ENCODE data around the gene MCFD2.

The MCFD2 gene

GRCh38 chr2:46874236-46874929 lies 41.2 kb downstream of the MCFD2 start:
- peak in 1 of 2 donors; percentile 31 for DNase-seq
- peaks cover 11% of the 10 kb centered on the region for H3K9me3 ChIP-seq (ENCODE audit: insufficient read depth, low read depth, low read length)
- H3K4me1 ChIP-seq (ENCODE audit: control insufficient read depth in 1 of 2, insufficient read depth in 2 of 2, low read length in 2 of 2) = peaks cover 16 to 22% of the 10 kb centered on the region in 2 experiments
- peak overlapping the region; percentile 86 for H4K91ac ChIP-seq (ENCODE audit: low read depth, low read length)
- no peak overlapping the region for H2AFZ ChIP-seq (ENCODE audit: insufficient read depth, low read length, poor library complexity)
- peaks cover 23% of the 10 kb centered on the region for H3K79me1 ChIP-seq (ENCODE audit: low read length)
- peak overlapping the region; percentile 76 for H2BK12ac ChIP-seq (ENCODE audit: low read length)
- H4K12ac ChIP-seq (ENCODE audit: low read depth, low read length) = no peak overlapping the region
- WGBS (ENCODE audit: extremely low coverage, insufficient coverage, insufficient read length) = no CpG with 5 or more reads among the region's 10 CpGs
- H2BK5ac ChIP-seq (ENCODE audit: low read depth, low read length, poor library complexity) = peak overlapping the region; percentile 51
- H3K27me3 ChIP-seq (ENCODE audit: insufficient read depth, low read length) = no peaks in the 10 kb centered on the region
- H3K14ac ChIP-seq (ENCODE audit: low read length) = peak overlapping the region; percentile 44
- no peaks in the 10 kb centered on the region for H3K36me3 ChIP-seq (ENCODE audit: control insufficient read depth in 1 of 2, insufficient read depth in 2 of 2, low read length in 2 of 2)
- peak overlapping the region; percentile 45 for H3K18ac ChIP-seq (ENCODE audit: low read length)
- H3K4me3 ChIP-seq (ENCODE audit: low read depth, low read length) = no peak overlapping the region
- no peak overlapping the region for H3K27ac ChIP-seq (ENCODE audit: low read depth, low read length)
- H3K23ac ChIP-seq (ENCODE audit: low read length) = no peak overlapping the region
- peak overlapping the region; percentile 27 for H4K8ac ChIP-seq (ENCODE audit: low read depth, low read length)
- peak overlapping the region; percentile 73 for H2AK5ac ChIP-seq (ENCODE audit: low read length)
- H2BK120ac ChIP-seq (ENCODE audit: insufficient read depth, low read length, poor library complexity) = peak overlapping the region; percentile 60
- no peak overlapping the region for H3K4ac ChIP-seq (ENCODE audit: low read depth, low read length)
- H3K9ac ChIP-seq (ENCODE audit: low read length) = no peak overlapping the region
- H3K4me2 ChIP-seq (ENCODE audit: low read length) = no peak overlapping the region
- H3K79me2 ChIP-seq (ENCODE audit: control insufficient read depth, insufficient read depth, low read length, poor library complexity) = peaks cover 2% of the 10 kb centered on the region

GRCh38 chr2:46873604-46874068 lies 42.0 kb downstream of the MCFD2 start:
- H2BK5ac ChIP-seq (ENCODE audit: low read depth, low read length, poor library complexity) = peak overlapping the region; percentile 55
- H3K18ac ChIP-seq (ENCODE audit: low read length) = no peak overlapping the region
- H3K4me2 ChIP-seq (ENCODE audit: low read length) = no peak overlapping the region
- no peak overlapping the region for H2AK5ac ChIP-seq (ENCODE audit: low read length)
- peak; percentile 85 to 86 for DNase-seq
- H3K4me1 ChIP-seq (ENCODE audit: control insufficient read depth in 1 of 2, insufficient read depth in 2 of 2, low read length in 2 of 2) = peaks cover 16 to 22% of the 10 kb centered on the region in 2 experiments
- peaks cover 11% of the 10 kb centered on the region for H3K9me3 ChIP-seq (ENCODE audit: insufficient read depth, low read depth, low read length)
- no peak overlapping the region for H3K4me3 ChIP-seq (ENCODE audit: low read depth, low read length)
- no peak overlapping the region for H2AFZ ChIP-seq (ENCODE audit: insufficient read depth, low read length, poor library complexity)
- H3K14ac ChIP-seq (ENCODE audit: low read length) = no peak overlapping the region
- no peak overlapping the region for H2BK12ac ChIP-seq (ENCODE audit: low read length)
- no CpG with 5 or more reads among the region's 5 CpGs for WGBS (ENCODE audit: extremely low coverage, insufficient coverage, insufficient read length)
- peak overlapping the region; percentile 35 for H3K27ac ChIP-seq (ENCODE audit: low read depth, low read length)
- H3K27me3 ChIP-seq (ENCODE audit: insufficient read depth, low read length) = no peaks in the 10 kb centered on the region
- no peak overlapping the region for H4K12ac ChIP-seq (ENCODE audit: low read depth, low read length)
- no peak overlapping the region for H3K23ac ChIP-seq (ENCODE audit: low read length)
- no peaks in the 10 kb centered on the region for H3K36me3 ChIP-seq (ENCODE audit: control insufficient read depth in 1 of 2, insufficient read depth in 2 of 2, low read length in 2 of 2)
- no peak overlapping the region for H4K8ac ChIP-seq (ENCODE audit: low read depth, low read length)
- H3K79me2 ChIP-seq (ENCODE audit: control insufficient read depth, insufficient read depth, low read length, poor library complexity) = peaks cover 2% of the 10 kb centered on the region
- no peak overlapping the region for H3K9ac ChIP-seq (ENCODE audit: low read length)
- H2BK120ac ChIP-seq (ENCODE audit: insufficient read depth, low read length, poor library complexity) = peak overlapping the region; percentile 87
- H3K4ac ChIP-seq (ENCODE audit: low read depth, low read length) = no peak overlapping the region
- peak overlapping the region; percentile 86 for H4K91ac ChIP-seq (ENCODE audit: low read depth, low read length)
- H3K79me1 ChIP-seq (ENCODE audit: low read length) = peaks cover 23% of the 10 kb centered on the region

- H2BK5ac ChIP-seq (ENCODE audit: low read depth, low read length, poor library complexity) = peak overlapping the region; percentile 55
- H3K18ac ChIP-seq (ENCODE audit: low read length) = peak overlapping the region; percentile 58
- H3K4me2 ChIP-seq (ENCODE audit: low read length) = no peak overlapping the region
- H3K36me3 ChIP-seq (ENCODE audit: control insufficient read depth in 1 of 2, insufficient read depth in 2 of 2, low read length in 2 of 2) = no peaks in the 10 kb centered on the region
- H4K91ac ChIP-seq (ENCODE audit: low read depth, low read length) = peak overlapping the region; percentile 78
- peak overlapping the region; percentile 60 for H2AK5ac ChIP-seq (ENCODE audit: low read length)
- no peak overlapping the region for H3K4ac ChIP-seq (ENCODE audit: low read depth, low read length)
- peak overlapping the region; percentile 87 for H2BK120ac ChIP-seq (ENCODE audit: insufficient read depth, low read length, poor library complexity)
- WGBS (ENCODE audit: extremely low coverage, insufficient coverage, insufficient read length) = no CpG with 5 or more reads among the region's 4 CpGs
- no peak for DNase-seq
- no peak overlapping the region for H3K4me3 ChIP-seq (ENCODE audit: low read depth, low read length)
- no peak overlapping the region for H3K23ac ChIP-seq (ENCODE audit: low read length)
- peak overlapping the region; percentile 27 for H2AFZ ChIP-seq (ENCODE audit: insufficient read depth, low read length, poor library complexity)
- H3K4me1 ChIP-seq (ENCODE audit: control insufficient read depth in 1 of 2, insufficient read depth in 2 of 2, low read length in 2 of 2) = peaks cover 16 to 22% of the 10 kb centered on the region in 2 experiments
- H3K79me2 ChIP-seq (ENCODE audit: control insufficient read depth, insufficient read depth, low read length, poor library complexity) = peaks cover 2% of the 10 kb centered on the region
- no peaks in the 10 kb centered on the region for H3K27me3 ChIP-seq (ENCODE audit: insufficient read depth, low read length)
- H3K14ac ChIP-seq (ENCODE audit: low read length) = peak overlapping the region; percentile 57
- H2BK12ac ChIP-seq (ENCODE audit: low read length) = peak overlapping the region; percentile 85
- H3K27ac ChIP-seq (ENCODE audit: low read depth, low read length) = peak overlapping the region; percentile 35
- peaks cover 7% of the 10 kb centered on the region for H3K9me3 ChIP-seq (ENCODE audit: insufficient read depth, low read depth, low read length)
- H3K79me1 ChIP-seq (ENCODE audit: low read length) = peaks cover 23% of the 10 kb centered on the region
- no peak overlapping the region for H3K9ac ChIP-seq (ENCODE audit: low read length)
- H4K12ac ChIP-seq (ENCODE audit: low read depth, low read length) = no peak overlapping the region
- H4K8ac ChIP-seq (ENCODE audit: low read depth, low read length) = peak overlapping the region; percentile 47
Observed at GRCh38 chr2:46872902-46873603, 42.6 kb downstream of the MCFD2 start.

GRCh38 chr2:46871976-46872381 lies 43.6 kb downstream of the MCFD2 start:
- H3K23ac ChIP-seq (ENCODE audit: low read length) = no peak overlapping the region
- DNase-seq = peak; percentile 13 to 58
- no peak overlapping the region for H3K9ac ChIP-seq (ENCODE audit: low read length)
- H3K27ac ChIP-seq (ENCODE audit: low read depth, low read length) = no peak overlapping the region
- no peak overlapping the region for H2BK5ac ChIP-seq (ENCODE audit: low read depth, low read length, poor library complexity)
- WGBS (ENCODE audit: extremely low coverage, insufficient coverage, insufficient read length) = no CpG with 5 or more reads among the region's 6 CpGs
- H3K27me3 ChIP-seq (ENCODE audit: insufficient read depth, low read length) = no peaks in the 10 kb centered on the region
- peak overlapping the region; percentile 39 for H4K91ac ChIP-seq (ENCODE audit: low read depth, low read length)
- H4K12ac ChIP-seq (ENCODE audit: low read depth, low read length) = no peak overlapping the region
- H2AFZ ChIP-seq (ENCODE audit: insufficient read depth, low read length, poor library complexity) = no peak overlapping the region
- H3K79me2 ChIP-seq (ENCODE audit: control insufficient read depth, insufficient read depth, low read length, poor library complexity) = peaks cover 2% of the 10 kb centered on the region
- peak overlapping the region; percentile 24 for H3K14ac ChIP-seq (ENCODE audit: low read length)
- H2BK12ac ChIP-seq (ENCODE audit: low read length) = peak overlapping the region; percentile 66
- no peak overlapping the region for H3K4me3 ChIP-seq (ENCODE audit: low read depth, low read length)
- H3K18ac ChIP-seq (ENCODE audit: low read length) = no peak overlapping the region
- H2BK120ac ChIP-seq (ENCODE audit: insufficient read depth, low read length, poor library complexity) = no peak overlapping the region
- H3K4ac ChIP-seq (ENCODE audit: low read depth, low read length) = no peak overlapping the region
- H3K9me3 ChIP-seq (ENCODE audit: insufficient read depth, low read depth, low read length) = peaks cover under 1% of the 10 kb centered on the region
- H3K4me2 ChIP-seq (ENCODE audit: low read length) = no peak overlapping the region
- H3K79me1 ChIP-seq (ENCODE audit: low read length) = peaks cover 23% of the 10 kb centered on the region
- H4K8ac ChIP-seq (ENCODE audit: low read depth, low read length) = no peak overlapping the region
- H2AK5ac ChIP-seq (ENCODE audit: low read length) = peak overlapping the region; percentile 13
- H3K36me3 ChIP-seq (ENCODE audit: control insufficient read depth in 1 of 2, insufficient read depth in 2 of 2, low read length in 2 of 2) = no peaks in the 10 kb centered on the region
- peaks cover 16 to 22% of the 10 kb centered on the region in 2 experiments for H3K4me1 ChIP-seq (ENCODE audit: control insufficient read depth in 1 of 2, insufficient read depth in 2 of 2, low read length in 2 of 2)

Measured in trophoblast cell (in vitro differentiated cells and primary cell).